ENCODE data around the gene ARHGAP45. TPM values are rescaled to one million over a fixed set of nuclear protein-coding genes. Genes with fewer than 3 reads are reported as not detected.
A peak's percentile ranks its signal among the peaks of the same experiment; 100 is the strongest.

Gene ARHGAP45
- total and polyA plus RNA-seq, 9 of the 15 experiments (the other 6 are each of a cell fraction or from before 2014, with no cell fraction given), result 0.08 to 22.1 (median 4.2) TPM

DNA sequence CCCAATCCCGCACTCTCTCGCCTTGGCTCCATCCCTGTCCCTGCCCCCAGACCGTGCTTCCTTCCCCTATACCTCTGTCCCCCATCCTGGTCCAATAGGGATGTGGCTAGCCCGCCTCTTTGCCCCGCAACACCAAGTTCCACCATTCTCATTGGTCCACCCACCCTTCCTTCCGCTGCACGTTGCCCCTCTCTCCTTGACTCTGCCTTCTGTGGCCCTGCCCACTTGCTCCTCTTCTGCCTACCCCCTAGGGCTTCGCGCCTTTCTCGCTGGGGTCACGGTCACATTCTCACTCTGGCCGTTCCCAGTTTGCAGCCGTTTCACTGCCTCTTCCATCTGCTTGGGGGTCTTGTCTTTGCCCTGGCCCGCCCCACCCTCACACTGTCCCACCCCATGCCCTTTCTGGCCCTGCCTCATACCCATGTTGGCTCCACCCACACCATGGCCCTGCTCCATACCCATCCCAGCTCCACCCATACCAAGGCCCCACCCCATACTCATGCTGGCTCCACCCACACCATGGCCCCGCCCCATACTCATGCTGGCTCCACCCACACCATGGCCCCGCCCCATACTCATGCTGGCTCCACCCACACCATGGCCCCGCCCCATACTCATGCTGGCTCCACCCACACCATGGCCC is 4.5 kb upstream of the ARHGAP45 start:
- H2AFZ ChIP-seq (ENCODE audit: low read depth, low read length), result no peak overlapping the region
- H3K79me2 ChIP-seq (ENCODE audit: control insufficient read depth, insufficient read depth, low read length), result no peaks in the 10 kb centered on the region
- in situ Hi-C loops (cut with MboI) (no loop called here), intact Hi-C loops (cut with micrococcal nuclease) (no loop called here)
- H3K4me3 ChIP-seq, result no peak overlapping the region
- no peak overlapping the region for H3K27ac ChIP-seq (ENCODE audit: extremely low read depth, low read depth, low read length)
- peaks cover 9 to 60% of the 10 kb centered on the region in 2 experiments for H3K4me1 ChIP-seq (replicated peaks in 1 of 2; ENCODE audit: control insufficient read depth in 2 of 2, insufficient read depth in 2 of 2, low read length in 2 of 2)
- FAIRE-seq (no peak), ATAC-seq (peak; percentile 72), DNase-seq (ENCODE audit: extremely low read depth in 1 of 4, low spot score in 3 of 4) (peak in 3 of 4 experiments; percentile 81 to 85 (median 83))
- no peaks in the 10 kb centered on the region for H3K27me3 ChIP-seq (ENCODE audit: control insufficient read depth in 2 of 2, insufficient read depth in 2 of 2, low read length in 2 of 2)
- H3K9me1 ChIP-seq (ENCODE audit: control insufficient read depth, insufficient read depth, low read length), result no peaks in the 10 kb centered on the region
- no peaks in the 10 kb centered on the region for H3K9me3 ChIP-seq (replicated peaks; ENCODE audit: control insufficient read depth, insufficient read depth, low read depth, low read length)
- peaks cover 40% of the 10 kb centered on the region for H3K36me3 ChIP-seq (ENCODE audit: control insufficient read depth, insufficient read depth, low read length)
- no peak overlapping the region for H3K4me2 ChIP-seq (ENCODE audit: insufficient read depth, low read length)
- WGBS (ENCODE audit: insufficient coverage, low coverage, missing lambda C conversion rate), result 78% methylated on average over 9 of the region's 17 CpGs
- TF ChIP-seq SUPT5H (IDR thresholded peaks at IDR 0.05) (peak; percentile 38; the same call in 1 of the 2 replicates), HDGF (IDR thresholded peaks at IDR 0.05) (0 out of 2 replicates have a peak, but pooled peaks have one; percentile 56), MAX (CRISPR knock-in tag; IDR thresholded peaks at IDR 0.05) (no peak), ZNF174 (CRISPR knock-in tag; IDR thresholded peaks at IDR 0.05) (no peak), ELF4 (CRISPR knock-in tag; IDR thresholded peaks at IDR 0.05) (peak; percentile 47; the same call in 1 of the 2 replicates), POLR2A (conservative IDR thresholded peaks at IDR 0.05) (peak; percentile 34), OTX1 (CRISPR knock-in tag; IDR thresholded peaks at IDR 0.05) (peak; percentile 64; the same call in 1 of the 2 replicates)
- TF ChIP-seq, protein P1, sequence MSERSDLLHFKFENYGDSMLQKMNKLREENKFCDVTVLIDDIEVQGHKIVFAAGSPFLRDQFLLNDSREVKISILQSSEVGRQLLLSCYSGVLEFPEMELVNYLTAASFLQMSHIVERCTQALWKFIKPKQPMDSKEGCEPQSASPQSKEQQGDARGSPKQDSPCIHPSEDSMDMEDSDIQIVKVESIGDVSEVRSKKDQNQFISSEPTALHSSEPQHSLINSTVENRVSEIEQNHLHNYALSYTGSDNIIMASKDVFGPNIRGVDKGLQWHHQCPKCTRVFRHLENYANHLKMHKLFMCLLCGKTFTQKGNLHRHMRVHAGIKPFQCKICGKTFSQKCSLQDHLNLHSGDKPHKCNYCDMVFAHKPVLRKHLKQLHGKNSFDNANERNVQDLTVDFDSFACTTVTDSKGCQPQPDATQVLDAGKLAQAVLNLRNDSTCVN (CRISPR knock-in tag; IDR thresholded peaks at IDR 0.05), result 0 out of 2 replicates have a peak, but pooled peaks have one; percentile 33
- TF ChIP-seq, protein P2, sequence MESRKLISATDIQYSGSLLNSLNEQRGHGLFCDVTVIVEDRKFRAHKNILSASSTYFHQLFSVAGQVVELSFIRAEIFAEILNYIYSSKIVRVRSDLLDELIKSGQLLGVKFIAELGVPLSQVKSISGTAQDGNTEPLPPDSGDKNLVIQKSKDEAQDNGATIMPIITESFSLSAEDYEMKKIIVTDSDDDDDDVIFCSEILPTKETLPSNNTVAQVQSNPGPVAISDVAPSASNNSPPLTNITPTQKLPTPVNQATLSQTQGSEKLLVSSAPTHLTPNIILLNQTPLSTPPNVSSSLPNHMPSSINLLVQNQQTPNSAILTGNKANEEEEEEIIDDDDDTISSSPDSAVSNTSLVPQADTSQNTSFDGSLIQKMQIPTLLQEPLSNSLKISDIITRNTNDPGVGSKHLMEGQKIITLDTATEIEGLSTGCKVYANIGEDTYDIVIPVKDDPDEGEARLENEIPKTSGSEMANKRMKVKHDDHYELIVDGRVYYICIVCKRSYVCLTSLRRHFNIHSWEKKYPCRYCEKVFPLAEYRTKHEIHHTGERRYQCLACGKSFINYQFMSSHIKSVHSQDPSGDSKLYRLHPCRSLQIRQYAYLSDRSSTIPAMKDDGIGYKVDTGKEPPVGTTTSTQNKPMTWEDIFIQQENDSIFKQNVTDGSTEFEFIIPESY (CRISPR knock-in tag; IDR thresholded peaks at IDR 0.05), result peak; percentile 77; the same call in 1 of the 2 replicates
- H3K9ac ChIP-seq (ENCODE audit: insufficient read depth in 1 of 2, low read depth in 2 of 2, low read length in 2 of 2), result peak overlapping the region in 1 of 2 experiments; percentile 37; a peak in 1 of 4 replicates
- no peaks in the 10 kb centered on the region for H4K20me1 ChIP-seq (replicated peaks; ENCODE audit: control insufficient read depth, insufficient read depth, low read length)
- ChIA-PET CTCF (ENCODE audit: low intra/inter-chr PET ratio) (no interaction called here), POLR2A (interaction anchor here (0.5 to 1.1 kb wide), 2 partner anchors 8 to 37 kb away, joined by 3 to 4 read pairs; no protein-coding TSS in a partner anchor)
- BruUV-seq (replicated peaks), result no TSS peak
